Neural progenitor cell (in vitro differentiated cells): ENCODE results near the gene IL25.

Experiments
- CTCF ChIP-seq: fragments of 200-600 bp; sonication (generic); IDR thresholded peaks from 2 replicates; pipeline ENCODE4 v1.5.1; 2017; ENCODE audit warnings: antibody characterized with exemption, mild to moderate bottlenecking
- EZH2 ChIP-seq: fragments of 200-600 bp; sonication (generic); IDR thresholded peaks from 2 replicates; pipeline ENCODE4 v1.6.1; 2017; ENCODE audit warnings: antibody characterized with exemption, mild to moderate bottlenecking, moderate library complexity
- EZH2phosphoT487 ChIP-seq: fragments of 200-600 bp; sonication (generic); IDR thresholded peaks from 2 replicates; pipeline ENCODE4 v1.6.1; 2017; ENCODE audit warnings: antibody characterized with exemption

- no peak for TF ChIP-seq EZH2
- TF ChIP-seq CTCF, result no peak
- TF ChIP-seq EZH2phosphoT487, result no peak
These were observed 33.0 kb downstream of the IL25 start for GRCh38 chr14:23405516-23406025.
